ENCODE results near the gene ZDHHC1.
"Not testable (repeated sequence)": the region's sequence is repeated elsewhere in the genome, so short reads cannot be mapped to it uniquely, and the experiment has no call there.

Gene ZDHHC1

GRCh38 chr16:67430504-67430976, 14.3 kb upstream of the ZDHHC1 start:
- no peak for DNase-seq

GRCh38 chr16:67429799-67430503, 13.7 kb upstream of the ZDHHC1 start:
- DNase-seq, result no peak

- DNase-seq, result no peak
Measured at GRCh38 chr16:67429053-67429798, 12.9 kb upstream of the ZDHHC1 start.

GRCh38 chr16:67428146-67428731, 12.0 kb upstream of the ZDHHC1 start:
- DNase-seq, result peak; percentile 44 to 48

- no peak for DNase-seq
Measured at GRCh38 chr16:67426950-67427349, 10.7 kb upstream of the ZDHHC1 start.

GRCh38 chr16:67426022-67426421, 9.7 kb upstream of the ZDHHC1 start:
- no peak for DNase-seq

GRCh38 chr16:67425580-67425979, 9.3 kb upstream of the ZDHHC1 start:
- no peak for DNase-seq

- DNase-seq, result no peak
Measured at GRCh38 chr16:67425061-67425460, 8.8 kb upstream of the ZDHHC1 start.

GRCh38 chr16:67424261-67424615, 8.0 kb upstream of the ZDHHC1 start:
- no peak for DNase-seq

- no peak for DNase-seq
Measured at GRCh38 chr16:67423611-67424260, 7.5 kb upstream of the ZDHHC1 start.

GRCh38 chr16:67423015-67423414, 6.7 kb upstream of the ZDHHC1 start:
- DNase-seq, result no peak

GRCh38 chr16:67421030-67421429, 4.8 kb upstream of the ZDHHC1 start:
- DNase-seq, result no peak

GRCh38 chr16:67419931-67420330, 3.7 kb upstream of the ZDHHC1 start:
- no peak for DNase-seq

- DNase-seq, result no peak
Measured at GRCh38 chr16:67419502-67419901, 3.2 kb upstream of the ZDHHC1 start.

GRCh38 chr16:67417333-67418061, 1.2 kb upstream of the ZDHHC1 start:
- DNase-seq, result no peak

GRCh38 chr16:67415421-67415820, 856 bp downstream of the ZDHHC1 start:
- DNase-seq, result not testable (repeated sequence)

GRCh38 chr16:67413978-67414911, 2.0 kb downstream of the ZDHHC1 start:
- DNase-seq, result no peak

- no peak for DNase-seq
Measured at GRCh38 chr16:67412294-67412693, 4.0 kb downstream of the ZDHHC1 start.

- DNase-seq, result no peak
Measured at GRCh38 chr16:67411339-67411738, 4.9 kb downstream of the ZDHHC1 start.

- DNase-seq, result no peak
Measured at GRCh38 chr16:67409631-67410030, 6.6 kb downstream of the ZDHHC1 start.

GRCh38 chr16:67407788-67408452, 8.4 kb downstream of the ZDHHC1 start:
- no peak for DNase-seq

Data from AML-193 (cell line).